D721Med (cell line): ENCODE results near the gene C17orf75.

ENCODE experiments used
- DNase-seq: peaks from one replicate; pipeline ENCODE4 v3.0.0; 2011; ENCODE audit warnings: low spot score; ENCODE audit not compliant: insufficient read length
- FAIRE-seq: peaks from 2 replicates; lab custom pipeline; 2011; peaks lifted over from hg19 to GRCh38; lab: Jason Lieb, UNC
- CTCF ChIP-seq: IDR thresholded peaks from 2 replicates; pipeline ENCODE4 v1.5.1; 2012; ENCODE audit warnings: mild to moderate bottlenecking, control low read depth; ENCODE audit not compliant: insufficient read depth; ENCODE audit errors: missing control alignments

C17orf75 gene

GRCh38 chr17:32283745-32284201 is 58.2 kb downstream of the C17orf75 start:
- FAIRE-seq = no peak
- no peak for TF ChIP-seq CTCF
- DNase-seq = no peak

DNA sequence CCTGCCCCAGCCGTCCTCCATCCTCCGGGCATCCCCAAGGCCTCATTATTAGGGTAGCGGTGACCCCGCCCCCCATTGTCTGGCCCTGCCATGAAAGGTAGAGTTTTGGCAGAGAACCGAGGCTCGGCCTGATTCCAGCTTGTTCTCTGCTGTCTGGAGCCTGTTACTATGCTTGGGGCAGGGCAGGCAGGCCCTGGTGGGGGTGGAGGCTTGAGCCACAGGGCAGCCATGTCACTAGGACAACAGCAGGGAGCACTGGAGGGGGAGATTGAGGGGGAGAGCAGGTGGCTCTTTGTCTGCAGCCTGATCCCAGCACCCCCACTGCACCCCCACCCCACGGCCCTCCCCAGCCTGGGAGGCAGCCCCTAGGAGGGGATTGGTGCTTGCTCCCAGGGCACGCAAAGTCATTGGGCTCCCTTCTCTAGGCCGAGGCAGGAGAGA is 60.9 kb downstream of the C17orf75 start:
- FAIRE-seq (no peak), DNase-seq (peak; percentile 20)
- no peak for TF ChIP-seq CTCF

DNA sequence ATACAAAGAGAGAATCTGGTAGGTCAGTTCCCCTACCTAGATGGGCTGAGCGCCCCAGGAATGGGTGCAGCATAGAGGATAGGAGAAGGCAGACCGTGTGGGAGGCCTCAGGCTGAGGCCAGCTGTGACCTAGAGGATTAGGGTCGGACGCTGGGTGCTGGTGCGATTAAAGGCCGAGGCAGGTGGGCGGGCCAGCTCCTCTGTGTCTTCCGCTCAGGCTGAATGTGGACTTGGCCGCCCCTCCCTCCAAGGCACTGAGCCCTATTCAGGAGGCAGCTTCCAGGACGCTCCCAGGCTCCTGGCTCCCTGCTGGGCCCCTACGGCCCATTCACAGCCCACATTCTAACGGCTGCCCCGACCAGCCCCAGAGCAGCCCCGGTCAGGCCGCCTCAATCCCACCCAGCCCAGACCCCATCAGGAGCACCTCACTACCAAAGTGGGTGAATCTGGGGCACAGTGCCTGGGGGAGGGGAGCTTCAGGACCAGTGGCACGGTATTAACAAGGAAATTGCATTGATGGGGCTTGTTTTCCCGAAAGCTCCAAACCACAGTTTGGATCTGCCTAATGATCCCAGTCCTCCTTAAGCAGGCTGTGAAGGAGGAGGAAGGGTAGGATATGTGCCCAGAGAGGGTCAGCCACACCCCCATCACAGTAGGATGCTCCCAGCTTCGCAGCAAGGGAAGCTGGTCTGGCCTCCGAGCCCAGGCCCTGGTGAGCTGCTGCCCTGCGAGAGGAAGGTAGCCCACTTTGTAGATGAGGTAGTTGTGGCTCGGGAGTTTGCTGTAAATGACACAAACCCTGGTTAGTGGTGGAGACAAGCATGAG is 61.9 kb downstream of the C17orf75 start:
- FAIRE-seq = no peak
- TF ChIP-seq CTCF = no peak
- peak; percentile 55 for DNase-seq

DNA sequence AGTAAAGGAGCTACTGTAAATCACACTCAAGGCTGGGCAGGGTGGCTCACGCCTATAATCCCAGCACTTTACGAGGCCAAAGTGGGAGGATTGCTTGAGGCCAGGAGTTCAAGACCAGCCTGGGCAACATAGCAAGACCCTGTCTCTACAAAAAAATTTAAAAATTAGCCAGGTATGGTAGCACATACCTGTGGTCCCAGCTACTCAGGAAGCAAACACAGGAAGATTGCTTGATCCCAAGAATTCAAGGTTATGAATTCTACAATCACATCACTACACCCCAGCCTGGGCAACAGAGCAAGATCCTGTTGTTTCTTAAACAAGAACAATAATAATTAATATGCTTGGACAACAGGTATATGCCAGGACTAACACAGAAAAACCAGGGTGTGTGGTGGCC is 63.2 kb downstream of the C17orf75 start:
- no peak for FAIRE-seq
- no peak for TF ChIP-seq CTCF
- no peak for DNase-seq
